Large intestine (tissue), 3 donors: ENCODE data around the gene SHANK3. TPM values are rescaled to one million over a fixed set of nuclear protein-coding genes. Genes with fewer than 3 reads are reported as not detected.

Experiments
- DNase-seq, 2 donors: peaks; one replicate each; pipeline versions ENCODE4 v3.0.0 to v3.0.0-alpha.2; 2013
- H3K27ac ChIP-seq: one replicate; pipeline ENCODE4 v1.5.1; 2013; ENCODE audit warnings: low read length
- H3K27me3 ChIP-seq: 2 replicates; pipeline ENCODE4 v1.6.1; 2013; ENCODE audit warnings: low read length; ENCODE audit not compliant: control insufficient read depth, insufficient read depth
- H3K36me3 ChIP-seq: 2 replicates; pipeline ENCODE4 v1.6.1; 2013; ENCODE audit warnings: low read length; ENCODE audit not compliant: control insufficient read depth, insufficient read depth
- H3K4me1 ChIP-seq: one replicate; pipeline ENCODE4 v1.6.1; 2013; ENCODE audit warnings: low read length; ENCODE audit not compliant: control insufficient read depth, insufficient read depth
- H3K4me3 ChIP-seq: one replicate; pipeline ENCODE4 v1.5.1; 2013; ENCODE audit warnings: low read length
- H3K9me3 ChIP-seq: one replicate; pipeline ENCODE4 v1.6.1; 2013; ENCODE audit warnings: mild to moderate bottlenecking, low read depth, low read length, moderate library complexity; ENCODE audit not compliant: control insufficient read depth
- WGBS: methylation state at CpG from one replicate; pipeline ENCODE4 v1.1.5; 2013; ENCODE audit warnings: low lambda C conversion rate; ENCODE audit not compliant: insufficient coverage; 5-methylcytosine and 5-hydroxymethylcytosine counted together
- polyA plus RNA-seq: library from polyadenylated mRNA; unstranded; fragments of 120-200 nt; gene quantifications from one replicate; pipeline ENCODE4 v1.2.1, GENCODE V29; 2013

The SHANK3 gene
- polyA plus RNA-seq, 1 donor: 16.7 TPM

GRCh38 chr22:50699756-50700386 is 27.2 kb downstream of the SHANK3 start:
- H3K4me1 ChIP-seq: peaks cover 41% of the 10 kb centered on the region
- peaks cover under 1% of the 10 kb centered on the region for H3K27me3 ChIP-seq
- H3K27ac ChIP-seq: peak overlapping the region; percentile 83
- DNase-seq: peak in 1 of 2 donors; percentile 52
- WGBS: no CpG with 5 or more reads among the region's 15 CpGs
- H3K36me3 ChIP-seq: peaks cover 39% of the 10 kb centered on the region
- peak overlapping the region; percentile 64 for H3K4me3 ChIP-seq
- peaks cover 5% of the 10 kb centered on the region for H3K9me3 ChIP-seq

DNA sequence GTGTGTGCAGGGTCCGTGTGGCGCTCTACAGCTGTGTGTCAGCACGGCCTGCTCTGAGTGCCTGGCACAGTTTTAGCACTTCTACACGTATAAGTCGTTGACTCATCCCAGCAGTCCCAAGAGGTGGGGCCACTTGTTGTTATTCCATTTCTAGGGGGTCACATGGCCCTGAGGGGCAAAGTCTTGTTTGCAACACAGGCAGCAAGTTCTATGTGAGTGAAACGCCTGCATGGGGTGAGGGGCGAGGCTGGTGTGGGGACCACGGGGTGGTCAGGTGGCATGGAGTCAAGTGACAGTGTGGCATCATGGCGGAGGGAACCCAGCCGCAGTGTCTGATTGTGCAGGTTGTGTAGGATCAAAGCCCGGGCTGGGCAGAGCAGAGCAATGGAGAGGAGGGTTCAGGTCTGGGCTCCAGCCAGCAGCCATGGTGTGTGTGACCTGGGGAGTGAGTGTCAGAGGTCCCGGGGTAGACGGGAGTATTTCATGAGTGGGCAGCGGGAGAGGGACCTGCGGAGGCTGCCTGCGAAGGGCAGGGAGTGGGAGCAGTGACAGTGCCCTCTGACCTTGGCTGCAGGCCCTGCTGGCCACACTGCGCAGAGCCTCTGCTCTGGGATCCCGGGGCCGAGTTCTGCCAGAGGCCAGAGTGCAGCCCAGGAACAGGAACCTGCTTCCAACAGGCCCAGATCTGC is 27.9 kb downstream of the SHANK3 start:
- H3K27ac ChIP-seq: peak overlapping the region; percentile 83
- H3K36me3 ChIP-seq: peaks cover 44% of the 10 kb centered on the region
- DNase-seq: peak; percentile 95 to 97
- no CpG with 5 or more reads among the region's 19 CpGs for WGBS
- peaks cover 46% of the 10 kb centered on the region for H3K4me1 ChIP-seq
- H3K4me3 ChIP-seq: peak overlapping the region; percentile 10
- H3K27me3 ChIP-seq: no peaks in the 10 kb centered on the region
- peaks cover 5% of the 10 kb centered on the region for H3K9me3 ChIP-seq

DNA sequence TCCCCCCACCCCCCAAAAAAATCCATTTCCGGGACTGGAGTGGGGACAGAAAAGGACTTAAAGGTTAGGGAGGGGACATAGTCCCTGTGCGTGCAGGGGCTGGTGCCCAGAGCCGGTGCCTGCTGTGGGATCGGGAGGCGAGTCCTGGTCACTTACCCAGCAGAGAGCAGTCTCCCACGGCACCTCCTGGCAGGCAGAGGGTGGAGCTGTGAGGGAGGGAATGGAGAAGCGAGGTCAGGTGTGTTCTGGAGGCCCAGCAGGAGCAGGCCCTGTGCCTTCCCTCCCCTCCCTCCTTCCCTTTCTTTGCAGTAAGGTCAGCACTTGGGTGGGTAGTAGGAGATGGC is 28.4 kb downstream of the SHANK3 start:
- Histone ChIP-seq H3K36me3 (peaks cover 45% of the 10 kb centered on the region), H3K27ac (peak overlapping the region; percentile 83), H3K9me3 (peaks cover 5% of the 10 kb centered on the region), H3K4me1 (peaks cover 46% of the 10 kb centered on the region), H3K4me3 (peak overlapping the region; percentile 10), H3K27me3 (no peaks in the 10 kb centered on the region)
- DNase-seq: peak in 1 of 2 donors; percentile 70
- no CpG with 5 or more reads among the region's 7 CpGs for WGBS

DNA sequence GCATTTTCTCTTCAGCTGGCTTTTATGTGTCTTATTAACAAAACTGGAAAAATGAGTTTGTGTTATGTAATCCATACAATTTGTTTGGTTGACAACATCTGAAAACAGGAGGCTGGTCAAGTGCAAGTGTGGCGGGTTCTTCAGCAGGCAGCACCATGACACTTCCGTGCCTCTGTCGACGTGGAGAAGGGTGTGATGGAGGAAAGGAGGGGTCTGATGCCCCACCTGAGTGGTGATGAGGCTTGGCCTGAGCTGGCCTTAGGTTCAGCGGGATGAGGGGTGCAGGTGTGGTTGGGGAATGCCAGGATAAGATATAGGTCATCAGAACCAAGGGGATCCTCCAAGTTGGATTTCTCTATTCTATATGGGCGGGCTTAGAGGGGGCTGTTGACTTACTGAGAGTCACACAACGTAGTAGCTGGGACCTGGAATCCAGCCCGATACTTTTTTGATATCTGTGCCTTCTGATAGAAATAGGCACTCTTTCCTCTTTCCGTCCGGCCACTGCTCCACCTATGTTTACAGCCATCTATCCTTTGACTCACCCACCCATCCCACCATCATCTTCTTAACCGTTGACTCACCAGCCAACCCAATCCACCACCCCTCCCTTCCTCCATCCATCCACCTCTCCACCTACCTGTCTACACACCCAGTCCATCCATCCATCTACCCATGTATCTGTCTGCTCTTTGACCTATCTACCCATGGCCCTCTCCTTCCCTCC is 29.0 kb downstream of the SHANK3 start:
- DNase-seq: no peak
- Histone ChIP-seq H3K27ac (peak overlapping the region; percentile 83), H3K4me1 (peaks cover 46% of the 10 kb centered on the region), H3K4me3 (no peak overlapping the region), H3K27me3 (no peaks in the 10 kb centered on the region), H3K9me3 (peaks cover 5% of the 10 kb centered on the region), H3K36me3 (peaks cover 50% of the 10 kb centered on the region)
- WGBS: 100% methylated on average over 6 of the region's 11 CpGs

DNA sequence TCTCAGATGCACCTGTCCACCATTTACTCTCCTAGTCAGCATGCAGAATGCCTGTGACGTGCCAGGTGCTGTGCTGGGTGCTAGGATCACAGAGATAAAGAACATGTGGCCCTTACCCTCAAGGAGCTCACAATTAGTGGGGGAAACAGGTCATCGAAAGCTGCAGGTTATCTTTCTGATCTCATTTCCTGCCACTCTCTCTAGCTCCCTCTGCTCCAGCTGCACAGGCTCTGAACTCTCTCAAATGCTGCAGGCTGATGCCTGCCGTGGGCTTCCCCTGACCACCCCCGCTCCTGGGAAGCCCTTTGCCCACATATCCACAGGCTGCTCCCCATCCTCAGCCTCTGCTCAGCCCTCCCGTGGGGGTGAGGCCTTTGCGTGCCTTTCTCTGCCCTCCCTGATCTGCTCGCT is 29.6 kb downstream of the SHANK3 start:
- no peak for DNase-seq
- peaks cover 40% of the 10 kb centered on the region for H3K4me1 ChIP-seq
- H3K9me3 ChIP-seq: peaks cover 5% of the 10 kb centered on the region
- H3K4me3 ChIP-seq: no peak overlapping the region
- peaks cover 54% of the 10 kb centered on the region for H3K36me3 ChIP-seq
- no peaks in the 10 kb centered on the region for H3K27me3 ChIP-seq
- WGBS: no CpG with 5 or more reads among the region's 7 CpGs
- H3K27ac ChIP-seq: no peak overlapping the region

DNA sequence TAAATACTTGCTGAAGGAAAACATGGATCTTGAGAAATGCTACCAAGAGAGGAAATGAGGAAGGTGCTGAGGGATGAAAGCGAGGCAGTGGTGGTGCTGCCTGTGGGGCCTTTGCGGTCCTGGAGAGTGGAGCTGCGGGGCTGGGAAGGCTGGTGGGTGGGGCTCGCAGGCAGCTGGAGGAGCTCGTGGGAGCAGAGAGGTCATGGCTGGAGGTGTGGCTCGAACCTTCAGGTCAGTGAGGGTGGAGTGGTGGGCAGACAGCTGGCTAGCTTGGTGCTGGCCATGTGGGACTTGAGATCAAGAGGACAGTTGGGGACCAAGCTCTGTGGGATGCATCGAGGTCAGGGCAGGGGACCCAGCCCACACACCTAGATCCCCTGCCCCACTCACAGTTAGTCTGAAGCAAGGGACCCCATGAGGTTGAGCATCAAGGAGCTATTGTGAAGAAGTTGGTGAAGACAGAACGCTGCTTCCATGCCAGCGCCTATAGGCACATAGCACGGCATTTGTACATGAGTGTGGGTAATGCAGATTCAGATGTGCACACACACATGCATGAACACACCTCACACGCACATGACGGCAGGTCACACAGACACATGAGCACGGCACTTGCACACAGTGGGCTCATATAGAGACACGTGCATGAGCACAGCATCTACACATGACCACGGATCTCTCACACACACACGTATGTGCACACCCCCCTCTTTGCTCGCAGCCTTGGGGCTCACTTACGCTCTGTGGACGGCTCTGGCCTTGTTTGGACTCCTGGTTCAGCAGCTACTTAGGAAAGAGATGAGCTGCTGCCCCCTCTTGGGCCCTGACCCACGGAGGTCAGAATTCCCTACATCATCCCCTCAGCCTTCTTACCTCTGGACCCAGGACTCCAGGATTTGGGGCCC is 30.4 kb downstream of the SHANK3 start:
- WGBS: no CpG with 5 or more reads among the region's 20 CpGs
- H3K27me3 ChIP-seq: no peaks in the 10 kb centered on the region
- H3K27ac ChIP-seq: no peak overlapping the region
- H3K4me1 ChIP-seq: peaks cover 40% of the 10 kb centered on the region
- DNase-seq: no peak
- peaks cover 56% of the 10 kb centered on the region for H3K36me3 ChIP-seq
- no peak overlapping the region for H3K4me3 ChIP-seq
- H3K9me3 ChIP-seq: peaks cover 5% of the 10 kb centered on the region

DNA sequence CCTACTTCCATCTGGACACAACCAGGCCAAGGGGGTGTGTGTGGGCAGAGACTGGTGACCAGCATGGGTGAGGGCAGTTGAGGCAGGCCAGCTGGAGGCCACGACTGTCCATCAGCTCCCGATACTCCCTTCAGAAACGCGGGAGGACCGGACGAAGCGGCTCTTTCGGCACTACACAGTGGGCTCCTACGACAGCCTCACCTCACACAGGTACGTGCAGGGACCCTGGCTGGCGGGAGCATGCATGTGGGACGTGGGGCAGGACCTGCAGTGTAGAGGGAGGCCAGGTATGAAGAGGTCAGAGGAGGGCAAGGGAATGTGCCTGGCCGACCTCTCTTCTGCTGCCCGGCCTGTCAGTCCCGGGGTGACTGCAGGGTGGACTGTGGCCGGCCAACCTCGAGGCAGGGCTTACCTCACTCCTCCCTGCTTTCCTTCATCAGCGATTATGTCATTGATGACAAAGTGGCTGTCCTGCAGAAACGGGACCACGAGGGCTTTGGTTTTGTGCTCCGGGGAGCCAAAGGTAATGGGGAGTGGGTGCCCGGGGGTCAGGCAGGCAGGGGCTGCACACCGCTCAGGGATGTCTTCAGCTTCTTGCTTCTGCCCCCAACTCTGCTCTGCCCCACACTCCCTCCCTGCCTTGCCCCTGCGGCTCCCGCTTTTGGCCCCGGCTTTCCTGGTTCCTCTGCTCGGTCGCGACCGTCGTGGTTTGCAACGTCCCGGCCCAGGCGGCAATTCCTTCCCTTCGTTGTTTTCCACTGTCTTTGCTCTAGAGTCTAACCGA is 31.3 kb downstream of the SHANK3 start:
- 95% methylated on average over 7 of the region's 36 CpGs for WGBS
- Histone ChIP-seq H3K27me3 (no peaks in the 10 kb centered on the region), H3K27ac (no peak overlapping the region), H3K9me3 (peaks cover 5% of the 10 kb centered on the region), H3K4me3 (no peak overlapping the region), H3K36me3 (peaks cover 55% of the 10 kb centered on the region), H3K4me1 (peaks cover 36% of the 10 kb centered on the region)
- DNase-seq: no peak

- Histone ChIP-seq H3K27me3 (no peaks in the 10 kb centered on the region), H3K4me1 (peaks cover 28% of the 10 kb centered on the region), H3K27ac (no peak overlapping the region), H3K9me3 (peaks cover 5% of the 10 kb centered on the region), H3K36me3 (peaks cover 56% of the 10 kb centered on the region), H3K4me3 (no peak overlapping the region)
- WGBS: no CpG with 5 or more reads among the region's 37 CpGs
- no peak for DNase-seq
These were observed 32.0 kb downstream of the SHANK3 start for GRCh38 chr22:50704510-50705218.

- peak; percentile 71 to 77 for DNase-seq
- H3K4me1 ChIP-seq: peaks cover 22% of the 10 kb centered on the region
- H3K27ac ChIP-seq: no peak overlapping the region
- no peaks in the 10 kb centered on the region for H3K27me3 ChIP-seq
- peaks cover 5% of the 10 kb centered on the region for H3K9me3 ChIP-seq
- no peak overlapping the region for H3K4me3 ChIP-seq
- WGBS: no CpG with 5 or more reads among the region's 23 CpGs
- H3K36me3 ChIP-seq: peaks cover 60% of the 10 kb centered on the region
These were observed 32.6 kb downstream of the SHANK3 start for GRCh38 chr22:50705219-50705691.
